Measurements from ENCODE around the gene RNFT2. TPM values are rescaled to one million over a fixed set of nuclear protein-coding genes. Genes with fewer than 3 reads are reported as not detected.

RNFT2 gene
- total RNA-seq, 2 experiments from 2014 or later = 10.7 to 11.6 TPM

GRCh38 chr12:116843085-116843484 is 105.0 kb downstream of the RNFT2 start:
- ATAC-seq (no peak), DNase-seq (no peak)
- CTCF ChIA-PET = no interaction called here
- Mint-ChIP-seq H3K36me3 (ENCODE audit: low read depth) (peaks cover 2% of the 10 kb centered on the region), H3K27ac (no peak overlapping the region), H3K9me3 (no peaks in the 10 kb centered on the region), H3K4me3 (no peak overlapping the region), H3K4me1 (ENCODE audit: low read depth) (no peaks in the 10 kb centered on the region), H3K27me3 (no peaks in the 10 kb centered on the region)
- POLR2A ChIA-PET = interaction anchor here (0.6 kb wide), 1 partner anchor 8 kb away, joined by 3 read pairs; no protein-coding TSS in a partner anchor
- intact Hi-C loops (cut with micrococcal nuclease) = no loop called here
- TF ChIP-seq CTCF (IDR thresholded peaks at IDR 0.05) = no peak

GRCh38 chr12:116849216-116849615 is 111.1 kb downstream of the RNFT2 start:
- H3K4me3 Mint-ChIP-seq = no peak overlapping the region
- TF ChIP-seq CTCF (IDR thresholded peaks at IDR 0.05) = no peak
- H3K4me1 Mint-ChIP-seq (ENCODE audit: low read depth) = no peaks in the 10 kb centered on the region
- H3K27me3 Mint-ChIP-seq = peaks cover 1% of the 10 kb centered on the region
- peaks cover 2% of the 10 kb centered on the region for H3K36me3 Mint-ChIP-seq (ENCODE audit: low read depth)
- DNase-seq (no peak), ATAC-seq (no peak)
- intact Hi-C loops (cut with micrococcal nuclease) = no loop called here
- H3K9me3 Mint-ChIP-seq = no peaks in the 10 kb centered on the region
- POLR2A ChIA-PET = no interaction called here
- CTCF ChIA-PET = no interaction called here
- H3K27ac Mint-ChIP-seq = no peak overlapping the region

GRCh38 chr12:116852303-116852702 is 114.2 kb downstream of the RNFT2 start:
- no peaks in the 10 kb centered on the region for H3K9me3 Mint-ChIP-seq
- peaks cover 2% of the 10 kb centered on the region for H3K36me3 Mint-ChIP-seq (ENCODE audit: low read depth)
- no peak for TF ChIP-seq CTCF (IDR thresholded peaks at IDR 0.05)
- intact Hi-C loops (cut with micrococcal nuclease) = no loop called here
- no peak for ATAC-seq
- ChIA-PET CTCF (no interaction called here), POLR2A (no interaction called here)
- no peak for DNase-seq
- H3K4me1 Mint-ChIP-seq (ENCODE audit: low read depth) = no peaks in the 10 kb centered on the region
- peaks cover 3% of the 10 kb centered on the region for H3K27me3 Mint-ChIP-seq
- H3K27ac Mint-ChIP-seq = no peak overlapping the region
- no peak overlapping the region for H3K4me3 Mint-ChIP-seq

- H3K9me3 Mint-ChIP-seq = no peaks in the 10 kb centered on the region
- no peak overlapping the region for H3K4me3 Mint-ChIP-seq
- peaks cover under 1% of the 10 kb centered on the region for H3K36me3 Mint-ChIP-seq (ENCODE audit: low read depth)
- no peak for DNase-seq
- ChIA-PET POLR2A (no interaction called here), CTCF (no interaction called here)
- intact Hi-C loops (cut with micrococcal nuclease) = no loop called here
- ATAC-seq = no peak
- TF ChIP-seq CTCF (IDR thresholded peaks at IDR 0.05) = no peak
- H3K27me3 Mint-ChIP-seq = peaks cover 10% of the 10 kb centered on the region
- H3K27ac Mint-ChIP-seq = no peak overlapping the region
- no peaks in the 10 kb centered on the region for H3K4me1 Mint-ChIP-seq (ENCODE audit: low read depth)
Measured at GRCh38 chr12:116853507-116853906, 115.4 kb downstream of the RNFT2 start.

DNA sequence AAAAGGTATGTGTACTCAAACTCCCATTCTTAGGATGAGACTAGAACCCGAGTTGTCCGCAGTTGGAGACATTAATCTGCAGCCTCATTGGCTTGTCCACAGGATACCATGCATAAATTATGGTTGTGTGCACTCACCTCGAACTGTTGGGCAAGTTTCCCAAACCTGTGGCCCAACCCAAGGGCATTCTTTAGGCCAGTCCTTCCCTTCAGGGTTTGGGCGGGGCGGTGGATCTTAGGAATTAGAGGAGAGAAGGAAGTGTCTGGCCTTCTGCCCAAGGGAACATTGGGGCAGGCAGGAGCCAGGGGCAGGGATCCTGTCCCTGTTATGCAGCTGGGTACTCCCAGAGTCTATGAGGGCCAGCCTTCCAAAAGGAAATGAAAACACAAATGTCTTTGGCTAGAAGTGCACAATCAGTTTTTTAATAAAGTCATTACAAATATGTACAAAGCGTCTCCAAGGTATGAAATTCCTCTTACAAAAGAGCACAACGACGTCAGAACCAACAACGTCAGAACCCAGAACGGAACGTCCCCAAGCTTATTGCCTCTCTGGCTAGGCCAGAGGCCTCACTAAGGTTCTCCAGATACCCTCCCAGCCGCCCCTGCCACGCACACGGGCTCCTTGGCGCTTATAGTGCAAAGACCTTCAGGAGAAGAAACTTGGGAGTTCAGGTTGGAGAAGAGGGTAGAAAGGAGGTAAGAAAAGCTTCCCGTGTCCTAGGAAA is 117.8 kb downstream of the RNFT2 start:
- Mint-ChIP-seq H3K9me3 (no peaks in the 10 kb centered on the region), H3K4me1 (ENCODE audit: low read depth) (peaks cover 1% of the 10 kb centered on the region), H3K36me3 (ENCODE audit: low read depth) (no peaks in the 10 kb centered on the region), H3K27ac (no peak overlapping the region), H3K27me3 (peaks cover 17% of the 10 kb centered on the region), H3K4me3 (no peak overlapping the region)
- intact Hi-C loops (cut with micrococcal nuclease) = no loop called here
- TF ChIP-seq CTCF (IDR thresholded peaks at IDR 0.05) = no peak
- ATAC-seq (no peak), DNase-seq (no peak)
- ChIA-PET POLR2A (no interaction called here), CTCF (no interaction called here)
